ENCODE data around the gene B3GNT3.
A peak's percentile ranks its signal among the peaks of the same experiment; 100 is the strongest.

The B3GNT3 gene

GRCh38 chr19:17842663-17843291, 47.8 kb downstream of the B3GNT3 start:
- no peak overlapping the region for H3K4me3 ChIP-seq (ENCODE audit: low read depth, low read length)
- no peak for DNase-seq (ENCODE audit: low read depth)
- no peak for TF ChIP-seq CTCF (IDR thresholded peaks at IDR 0.05; ENCODE audit: low read depth, low read length, missing control alignments)

DNA sequence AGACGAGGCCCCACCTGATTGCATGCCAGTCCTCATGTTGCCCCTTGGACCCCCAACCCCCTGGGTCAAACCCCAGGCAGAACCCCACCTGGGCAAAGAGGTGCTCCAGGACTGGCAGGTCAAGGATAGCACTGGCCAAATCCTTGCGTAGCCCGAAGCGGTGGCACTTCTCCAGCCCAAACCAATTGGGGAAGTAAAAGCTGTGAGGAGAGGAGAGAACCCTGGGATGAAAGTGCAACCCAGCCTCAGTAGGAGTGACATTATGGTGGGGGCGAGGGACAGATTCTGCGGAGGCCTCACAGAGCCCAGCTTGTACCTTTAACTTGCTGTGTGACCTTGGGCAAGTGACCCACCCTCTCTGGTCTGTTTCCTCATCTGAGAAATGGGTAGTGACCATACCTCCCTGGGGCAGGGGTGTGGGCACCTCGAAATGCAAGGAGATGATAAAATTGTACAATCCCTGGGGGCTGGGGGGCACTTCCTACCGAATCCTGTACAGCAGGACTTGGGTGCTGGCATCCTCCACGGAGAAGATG, 48.4 kb downstream of the B3GNT3 start:
- TF ChIP-seq CTCF (IDR thresholded peaks at IDR 0.05; ENCODE audit: low read depth, low read length, missing control alignments), result no peak
- H3K4me3 ChIP-seq (ENCODE audit: low read depth, low read length), result no peak overlapping the region
- DNase-seq (ENCODE audit: low read depth), result no peak

DNA sequence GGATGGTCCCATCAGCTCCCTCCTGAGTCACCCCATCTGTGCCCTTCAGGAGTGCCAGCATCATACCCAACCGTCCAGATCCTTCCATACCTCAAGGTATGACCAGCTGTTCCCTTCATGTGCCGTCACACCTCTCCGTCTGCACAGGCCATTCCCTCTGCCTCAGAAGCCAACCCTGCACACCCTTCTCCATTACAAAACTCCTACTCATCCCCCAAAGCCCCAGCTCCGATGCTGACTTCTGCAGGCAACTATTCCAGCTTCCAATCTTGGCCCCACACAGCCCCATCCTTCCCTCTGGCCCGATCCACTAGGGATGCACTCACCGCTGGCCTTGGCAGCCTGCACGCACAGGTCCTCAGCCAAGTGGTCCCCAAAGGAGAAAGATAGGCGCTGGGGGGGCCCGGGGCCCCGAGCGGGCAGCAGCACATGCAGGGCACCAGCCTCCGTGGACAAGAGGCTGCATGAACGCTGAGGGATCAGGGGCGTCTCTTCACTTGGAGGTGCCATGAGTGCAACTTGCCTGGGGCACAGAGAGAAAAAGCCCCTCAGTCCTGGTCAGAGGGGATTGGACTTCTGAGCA, 49.1 kb downstream of the B3GNT3 start:
- no peak for TF ChIP-seq CTCF (IDR thresholded peaks at IDR 0.05; ENCODE audit: low read depth, low read length, missing control alignments)
- H3K4me3 ChIP-seq (ENCODE audit: low read depth, low read length), result no peak overlapping the region
- DNase-seq (ENCODE audit: low read depth), result no peak

DNA sequence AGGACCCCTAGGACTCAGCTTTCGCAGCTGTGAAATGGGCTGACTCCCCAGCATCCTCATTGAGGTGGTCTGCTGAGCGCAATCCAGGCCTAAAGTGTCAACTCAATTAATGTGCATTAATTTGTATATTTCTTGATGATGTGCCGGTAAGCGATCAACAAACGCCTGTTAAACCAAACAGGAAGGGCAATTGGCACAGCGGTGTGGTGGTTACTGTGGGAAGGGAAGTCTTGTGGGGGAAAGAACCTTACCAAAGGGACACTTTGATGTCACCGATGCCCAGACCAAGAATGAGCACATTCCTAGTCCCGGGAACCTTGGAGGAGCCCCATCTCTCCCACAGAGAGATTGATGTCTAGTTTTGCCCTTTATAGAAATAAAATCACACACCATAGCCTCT, 51.2 kb downstream of the B3GNT3 start:
- no peak for TF ChIP-seq CTCF (IDR thresholded peaks at IDR 0.05; ENCODE audit: low read depth, low read length, missing control alignments)
- H3K4me3 ChIP-seq (ENCODE audit: low read depth, low read length), result peak overlapping the region; percentile 73; the same call in 1 of the 2 replicates
- no peak for DNase-seq (ENCODE audit: low read depth)

DNA sequence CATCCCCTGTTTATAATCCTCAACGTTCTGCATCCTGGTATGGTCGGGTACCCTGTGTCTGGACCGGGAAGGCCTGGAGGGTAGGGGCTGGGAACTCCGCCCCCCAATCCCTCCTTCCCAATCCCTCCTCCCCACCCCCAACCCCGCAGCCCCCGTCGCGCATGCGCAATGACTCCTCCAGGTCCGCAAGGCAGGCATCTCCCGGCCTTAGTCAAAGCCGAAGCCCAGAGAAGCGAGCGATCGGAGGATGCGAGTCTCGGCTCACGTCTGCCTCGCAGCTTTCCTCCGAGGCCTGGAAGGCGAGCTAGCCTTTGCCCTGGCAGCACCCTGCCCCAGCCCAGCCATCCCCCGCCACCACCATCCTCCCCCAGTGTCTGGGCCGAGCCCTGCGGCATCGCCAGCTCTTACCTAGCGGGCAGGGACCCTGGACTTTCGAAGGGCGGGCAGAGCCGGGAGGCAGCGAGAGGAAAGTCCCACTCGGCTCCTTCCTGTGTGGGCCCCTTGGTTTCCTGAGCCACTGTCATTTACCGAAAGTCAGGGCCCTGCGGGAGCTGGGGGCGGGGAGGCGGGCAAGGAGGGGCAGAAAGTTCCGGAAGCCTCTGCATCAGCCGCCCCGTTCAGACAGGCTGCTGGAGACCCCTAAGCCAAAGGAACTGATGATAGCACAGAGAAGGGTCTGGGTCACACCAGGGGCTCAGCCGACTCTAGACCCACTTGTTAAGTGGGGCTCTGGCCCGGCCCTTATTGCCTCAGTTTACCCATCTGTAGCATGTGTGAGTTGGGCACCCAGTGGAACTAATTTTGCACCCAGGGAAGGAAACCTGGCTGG, 52.8 kb downstream of the B3GNT3 start, which contains the start of gene JAK3:
Gene JAK3 (minus strand): TSS at position 445 of the 829 bp plus-strand sequence. CDS start 3,565 bp downstream, outside the sequence.
- peak; percentile 62 for DNase-seq (ENCODE audit: low read depth)
- H3K4me3 ChIP-seq (ENCODE audit: low read depth, low read length), result peak within 1 kb of the TSS; percentile 73
- no peak for TF ChIP-seq CTCF (IDR thresholded peaks at IDR 0.05; ENCODE audit: low read depth, low read length, missing control alignments)

DNA sequence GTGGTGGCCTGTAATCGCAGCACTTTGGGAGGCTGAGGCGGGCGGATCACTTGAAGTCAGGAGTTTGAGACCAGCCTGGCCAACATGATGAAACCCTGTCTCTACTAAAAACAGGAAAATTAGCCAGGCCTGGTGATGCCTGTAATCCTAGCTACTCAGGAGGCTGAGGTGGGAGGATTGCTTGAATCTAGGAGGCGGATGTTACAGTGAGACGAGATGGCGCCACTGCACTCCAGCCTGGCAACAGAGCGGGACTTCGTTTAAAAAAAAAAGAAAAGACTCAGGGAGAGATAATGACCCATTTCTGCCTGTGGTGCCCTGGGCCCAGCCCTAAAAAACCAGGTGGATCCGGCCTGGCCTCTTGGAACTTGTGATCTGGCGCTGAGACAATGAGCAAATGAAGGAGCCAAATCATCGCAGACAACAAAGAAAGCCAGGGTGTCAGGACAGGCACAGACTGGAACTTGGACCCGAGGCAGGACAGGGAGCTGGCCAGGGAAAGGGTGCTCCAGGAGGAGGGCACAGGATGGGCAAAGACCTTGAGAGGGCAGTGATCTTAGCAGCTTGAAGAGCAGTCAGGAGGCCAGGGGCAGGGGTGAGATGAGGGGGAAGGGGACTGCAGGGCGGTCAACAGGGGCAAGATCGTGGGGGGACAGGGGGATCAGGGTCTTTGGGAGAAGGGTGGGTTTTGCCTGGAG, 53.8 kb downstream of the B3GNT3 start:
- H3K4me3 ChIP-seq (ENCODE audit: low read depth, low read length), result no peak overlapping the region
- no peak for DNase-seq (ENCODE audit: low read depth)
- TF ChIP-seq CTCF (IDR thresholded peaks at IDR 0.05; ENCODE audit: low read depth, low read length, missing control alignments), result no peak
